ENCODE data around the gene RPIA. TPM values are rescaled to one million over a fixed set of nuclear protein-coding genes. Genes with fewer than 3 reads are reported as not detected.

The RPIA gene
- total RNA-seq, 2 experiments from 2014 or later: 36.9 to 37.5 TPM

- H3K9me3 Mint-ChIP-seq: no peaks in the 10 kb centered on the region
- DNase-seq (no peak), ATAC-seq (ENCODE audit: low read depth) (no peak)
- POLR2A ChIA-PET: no interaction called here
- peaks cover 14% of the 10 kb centered on the region for H3K27me3 Mint-ChIP-seq
- no peak overlapping the region for H3K27ac Mint-ChIP-seq
- H3K4me1 Mint-ChIP-seq: no peaks in the 10 kb centered on the region
- H3K4me3 Mint-ChIP-seq: no peak overlapping the region
- H3K36me3 Mint-ChIP-seq: no peaks in the 10 kb centered on the region
Measured at GRCh38 chr2:88669482-88670214, 21.8 kb upstream of the RPIA start.

- peaks cover 14% of the 10 kb centered on the region for H3K27me3 Mint-ChIP-seq
- no peaks in the 10 kb centered on the region for H3K36me3 Mint-ChIP-seq
- POLR2A ChIA-PET: no interaction called here
- ATAC-seq (ENCODE audit: low read depth): no peak
- H3K4me3 Mint-ChIP-seq: no peak overlapping the region
- H3K9me3 Mint-ChIP-seq: no peaks in the 10 kb centered on the region
- no peaks in the 10 kb centered on the region for H3K4me1 Mint-ChIP-seq
- no peak overlapping the region for H3K27ac Mint-ChIP-seq
- DNase-seq: no peak
Measured at GRCh38 chr2:88671786-88672427, 19.6 kb upstream of the RPIA start.

GRCh38 chr2:88673363-88673762 is 18.1 kb upstream of the RPIA start:
- H3K4me3 Mint-ChIP-seq: no peak overlapping the region
- H3K9me3 Mint-ChIP-seq: no peaks in the 10 kb centered on the region
- H3K27me3 Mint-ChIP-seq: peaks cover 13% of the 10 kb centered on the region
- no peaks in the 10 kb centered on the region for H3K4me1 Mint-ChIP-seq
- no peak overlapping the region for H3K27ac Mint-ChIP-seq
- ATAC-seq (ENCODE audit: low read depth): no peak
- POLR2A ChIA-PET: no interaction called here
- H3K36me3 Mint-ChIP-seq: no peaks in the 10 kb centered on the region
- DNase-seq: no peak

GRCh38 chr2:88680266-88680902 is 11.1 kb upstream of the RPIA start:
- H3K9me3 Mint-ChIP-seq: peaks cover 8% of the 10 kb centered on the region
- ATAC-seq (ENCODE audit: low read depth): no peak
- H3K4me1 Mint-ChIP-seq: no peaks in the 10 kb centered on the region
- peaks cover 4% of the 10 kb centered on the region for H3K27me3 Mint-ChIP-seq
- DNase-seq: no peak
- H3K4me3 Mint-ChIP-seq: no peak overlapping the region
- H3K36me3 Mint-ChIP-seq: peaks cover 3% of the 10 kb centered on the region
- H3K27ac Mint-ChIP-seq: no peak overlapping the region
- POLR2A ChIA-PET: no interaction called here

- no peak overlapping the region for H3K4me3 Mint-ChIP-seq
- no peak for ATAC-seq (ENCODE audit: low read depth)
- POLR2A ChIA-PET: no interaction called here
- DNase-seq: no peak
- no peak overlapping the region for H3K27ac Mint-ChIP-seq
- H3K36me3 Mint-ChIP-seq: peaks cover 3% of the 10 kb centered on the region
- H3K9me3 Mint-ChIP-seq: peaks cover 8% of the 10 kb centered on the region
- no peaks in the 10 kb centered on the region for H3K4me1 Mint-ChIP-seq
- H3K27me3 Mint-ChIP-seq: peaks cover 4% of the 10 kb centered on the region
Measured at GRCh38 chr2:88680916-88681315, 10.6 kb upstream of the RPIA start.

- H3K27me3 Mint-ChIP-seq: peaks cover 3% of the 10 kb centered on the region
- no peak overlapping the region for H3K4me3 Mint-ChIP-seq
- DNase-seq: no peak
- peaks cover 6% of the 10 kb centered on the region for H3K36me3 Mint-ChIP-seq
- no peaks in the 10 kb centered on the region for H3K4me1 Mint-ChIP-seq
- peaks cover 8% of the 10 kb centered on the region for H3K9me3 Mint-ChIP-seq
- no peak for ATAC-seq (ENCODE audit: low read depth)
- H3K27ac Mint-ChIP-seq: no peak overlapping the region
- POLR2A ChIA-PET: no interaction called here
Measured at GRCh38 chr2:88683160-88684021, 8.1 kb upstream of the RPIA start.

- Mint-ChIP-seq H3K36me3 (peaks cover 6% of the 10 kb centered on the region), H3K27ac (no peak overlapping the region), H3K27me3 (peaks cover 3% of the 10 kb centered on the region), H3K4me1 (no peaks in the 10 kb centered on the region), H3K4me3 (no peak overlapping the region), H3K9me3 (peaks cover 8% of the 10 kb centered on the region)
- no peak for DNase-seq
- POLR2A ChIA-PET: no interaction called here
- no peak for ATAC-seq (ENCODE audit: low read depth)
Measured at GRCh38 chr2:88684519-88684918, 7.0 kb upstream of the RPIA start.

- H3K36me3 Mint-ChIP-seq: peaks cover 6% of the 10 kb centered on the region
- peaks cover 8% of the 10 kb centered on the region for H3K9me3 Mint-ChIP-seq
- no peak overlapping the region for H3K4me3 Mint-ChIP-seq
- peaks cover 10% of the 10 kb centered on the region for H3K4me1 Mint-ChIP-seq
- POLR2A ChIA-PET: no interaction called here
- DNase-seq: no peak
- no peak for ATAC-seq (ENCODE audit: low read depth)
- H3K27me3 Mint-ChIP-seq: no peaks in the 10 kb centered on the region
- H3K27ac Mint-ChIP-seq: no peak overlapping the region
Measured at GRCh38 chr2:88686320-88686719, 5.2 kb upstream of the RPIA start.

- H3K27me3 Mint-ChIP-seq: no peaks in the 10 kb centered on the region
- H3K9me3 Mint-ChIP-seq: peaks cover 8% of the 10 kb centered on the region
- ATAC-seq (ENCODE audit: low read depth) (no peak), DNase-seq (no peak)
- peaks cover 15% of the 10 kb centered on the region for H3K4me1 Mint-ChIP-seq
- peaks cover 6% of the 10 kb centered on the region for H3K36me3 Mint-ChIP-seq
- no peak overlapping the region for H3K27ac Mint-ChIP-seq
- no peak overlapping the region for H3K4me3 Mint-ChIP-seq
- POLR2A ChIA-PET: no interaction called here
Measured at GRCh38 chr2:88687384-88687783, 4.1 kb upstream of the RPIA start.

GRCh38 chr2:88690591-88691338 is 708 bp upstream of the RPIA start:
- peaks cover 5% of the 10 kb centered on the region for H3K36me3 Mint-ChIP-seq
- H3K9me3 Mint-ChIP-seq: no peaks in the 10 kb centered on the region
- peaks cover 30% of the 10 kb centered on the region for H3K4me1 Mint-ChIP-seq

GRCh38 chr2:88692187-88692586 is 714 bp downstream of the RPIA start:
- Mint-ChIP-seq H3K4me1 (peaks cover 35% of the 10 kb centered on the region), H3K4me3 (peak overlapping the region; percentile 87), H3K27me3 (no peaks in the 10 kb centered on the region), H3K36me3 (peaks cover 3% of the 10 kb centered on the region), H3K9me3 (no peaks in the 10 kb centered on the region), H3K27ac (peak overlapping the region; percentile 87)
- ATAC-seq (ENCODE audit: low read depth) (no peak), DNase-seq (peak; percentile 58)
- POLR2A ChIA-PET: interaction anchor here (0.8 to 1.3 kb wide), 4 partner anchors 60 to 66 kb away, joined by 3 to 5 read pairs (median 3); no protein-coding TSS in a partner anchor

More at GRCh38 chr2:88690591-88691338, 708 bp upstream of the RPIA start:
- peak overlapping the region; percentile 87 for H3K4me3 Mint-ChIP-seq
- POLR2A ChIA-PET: interaction anchor here (1.3 kb wide), 1 partner anchor 63 kb away, joined by 5 read pairs; no protein-coding TSS in a partner anchor
- DNase-seq: no peak
- peak; percentile 20 for ATAC-seq (ENCODE audit: low read depth)
- H3K27ac Mint-ChIP-seq: peak overlapping the region; percentile 87
- H3K27me3 Mint-ChIP-seq: no peaks in the 10 kb centered on the region

GRCh38 chr2:88693911-88694414 is 2.5 kb downstream of the RPIA start:
- H3K4me1 Mint-ChIP-seq: peaks cover 42% of the 10 kb centered on the region
- no peak overlapping the region for H3K27ac Mint-ChIP-seq
- H3K4me3 Mint-ChIP-seq: no peak overlapping the region
- H3K27me3 Mint-ChIP-seq: no peaks in the 10 kb centered on the region
- ATAC-seq (ENCODE audit: low read depth) (no peak), DNase-seq (no peak)
- H3K9me3 Mint-ChIP-seq: no peaks in the 10 kb centered on the region
- H3K36me3 Mint-ChIP-seq: peaks cover 3% of the 10 kb centered on the region
- POLR2A ChIA-PET: no interaction called here
